Middle frontal gyrus (tissue), 1 donor: Measurements from ENCODE around the gene KRTAP12-3.
"Not testable (repeated sequence)": the region's sequence is repeated elsewhere in the genome, so short reads cannot be mapped to it uniquely, and the experiment has no call there.

Experiments used
- DNase-seq: peaks from one replicate; pipeline ENCODE4 v3.0.0-alpha.2; 2015; ENCODE audit warnings: low spot score; ENCODE audit errors: extremely low spot score

Gene KRTAP12-3, protein sequence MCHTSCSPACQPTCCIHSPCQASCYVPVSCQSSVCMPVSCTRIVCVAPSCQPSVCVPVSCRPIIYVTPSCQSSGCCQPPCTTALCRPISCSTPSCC

DNA sequence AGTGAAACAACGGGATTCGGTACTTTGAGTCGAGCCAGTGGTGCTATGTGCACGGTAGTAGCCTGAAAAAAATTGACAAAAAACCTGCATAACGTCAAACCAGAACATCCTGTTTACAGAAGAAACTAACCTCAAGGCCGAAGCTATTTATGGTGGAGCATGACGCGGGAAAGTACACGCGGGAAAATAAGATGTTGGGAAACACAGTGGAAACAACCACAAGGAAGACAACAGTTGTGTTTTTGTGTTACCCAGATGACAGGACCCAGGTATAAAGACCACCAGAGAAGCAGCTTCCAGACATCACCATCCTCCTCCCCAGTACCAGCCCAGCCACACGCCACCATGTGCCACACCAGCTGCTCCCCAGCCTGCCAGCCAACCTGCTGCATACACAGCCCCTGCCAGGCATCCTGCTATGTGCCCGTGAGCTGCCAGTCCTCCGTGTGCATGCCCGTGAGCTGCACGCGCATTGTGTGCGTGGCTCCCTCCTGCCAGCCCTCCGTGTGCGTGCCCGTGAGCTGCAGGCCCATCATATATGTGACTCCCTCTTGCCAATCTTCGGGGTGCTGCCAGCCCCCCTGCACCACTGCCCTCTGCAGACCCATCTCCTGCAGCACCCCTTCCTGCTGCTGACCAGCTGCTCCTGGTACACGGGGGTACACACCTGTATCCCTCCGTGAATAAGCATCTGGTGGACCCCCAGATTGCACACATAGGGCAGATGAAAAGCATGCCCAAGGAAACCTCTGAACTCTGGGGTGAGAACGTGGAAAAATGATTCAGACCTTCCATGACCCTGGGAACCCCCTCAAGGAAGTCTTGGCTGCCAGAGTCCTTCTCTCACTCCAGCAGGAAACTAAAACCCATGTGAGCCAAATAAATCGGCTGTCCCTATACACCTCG, at the start of gene KRTAP12-3:
TSS of gene KRTAP12-3 (plus strand) at position 298 of the 906 bp plus-strand sequence. CDS start at position 346, 48 bp downstream.
- no peak for DNase-seq

DNA sequence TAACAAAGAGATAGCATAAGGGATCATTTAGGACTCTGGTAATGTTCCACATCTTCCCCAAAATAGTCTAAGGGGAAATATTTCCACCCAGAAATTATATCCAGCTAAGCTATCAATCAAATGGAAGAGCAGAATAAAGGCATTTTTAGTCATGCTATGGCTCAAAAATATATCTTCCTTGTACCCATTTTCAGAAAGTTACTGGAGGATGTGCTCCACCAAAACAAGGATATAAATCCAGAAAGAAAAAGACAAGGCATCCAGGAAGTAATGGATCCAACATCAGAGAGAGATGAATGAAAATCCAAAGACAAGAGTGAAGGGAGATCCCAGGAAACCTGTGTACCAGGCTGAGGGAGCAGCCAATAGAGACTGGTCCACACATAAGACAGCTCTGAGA, 48.5 kb upstream of the KRTAP12-3 start:
- DNase-seq = no peak

DNA sequence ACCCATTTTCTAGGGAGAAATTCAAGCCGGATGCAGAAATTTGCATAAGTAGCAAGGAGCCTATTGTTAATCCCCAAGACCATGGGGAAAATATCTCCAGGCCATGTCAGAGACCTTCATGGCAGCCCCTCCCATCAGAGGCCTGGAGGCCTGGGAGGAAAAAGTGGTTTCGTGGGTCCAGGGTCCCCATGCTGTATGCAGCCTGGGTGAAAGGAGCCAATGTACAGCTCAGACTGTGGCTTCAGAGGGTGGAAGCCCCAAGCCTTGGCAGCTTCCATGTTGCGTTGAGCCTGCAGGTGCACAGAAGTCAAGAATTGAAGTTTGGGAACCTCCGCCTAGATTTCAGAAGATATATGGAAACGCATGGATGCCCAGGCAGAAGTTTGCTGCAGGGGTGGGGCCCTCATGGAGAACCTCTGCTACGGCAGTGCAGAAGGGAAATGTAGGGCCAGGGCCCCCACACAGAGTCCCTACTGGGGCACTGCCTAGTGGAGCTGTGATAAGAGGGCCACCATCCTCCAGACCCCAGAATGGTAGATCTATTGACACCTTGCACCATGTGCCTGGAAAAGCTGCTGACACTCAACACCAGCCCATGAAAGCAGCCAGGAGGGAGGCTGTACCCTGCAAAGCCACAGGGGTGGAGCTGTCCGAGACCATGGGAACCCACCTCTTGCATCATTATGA, 47.4 kb upstream of the KRTAP12-3 start:
- DNase-seq = not testable (repeated sequence)

DNA sequence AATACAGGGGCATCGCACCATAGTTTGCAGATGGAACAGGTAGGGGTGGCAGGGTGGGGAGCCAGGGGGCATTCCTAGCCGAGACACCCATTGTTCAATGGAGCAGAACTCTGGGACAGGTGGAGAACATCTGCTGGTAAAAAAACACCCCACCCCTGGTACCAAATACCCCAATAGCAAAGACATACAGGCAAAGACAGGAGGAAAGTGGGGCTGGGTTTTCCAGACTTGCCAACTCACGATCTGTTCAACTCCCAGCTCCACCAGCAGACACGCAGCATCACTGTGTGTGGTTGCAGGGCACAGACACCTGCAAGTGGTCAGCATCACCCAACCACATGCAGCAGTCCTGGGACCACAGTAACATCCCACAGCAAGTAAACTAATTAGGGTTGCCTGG, 46.2 kb upstream of the KRTAP12-3 start:
- DNase-seq = no peak

DNA sequence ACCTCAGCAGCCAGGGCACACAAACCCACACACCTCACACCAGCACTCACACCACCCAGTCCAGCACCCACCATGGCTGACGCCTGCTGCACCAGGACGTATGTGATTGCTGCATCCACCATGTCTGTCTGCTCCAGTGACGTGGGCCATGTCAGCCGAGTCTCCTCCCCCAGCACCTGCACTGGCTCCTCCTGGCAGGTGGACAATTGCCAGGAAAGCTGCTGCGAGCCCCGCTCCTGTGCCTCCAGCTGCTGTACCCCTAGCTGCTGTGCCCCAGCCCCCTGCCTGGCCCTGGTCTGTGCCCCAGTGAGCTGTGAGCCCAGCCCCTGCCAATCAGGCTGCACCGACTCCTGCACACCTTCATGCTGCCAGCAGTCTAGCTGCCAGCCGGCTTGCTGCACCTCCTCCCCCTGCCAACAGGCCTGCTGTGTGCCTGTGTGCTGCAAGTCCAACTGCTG, 45.7 kb upstream of the KRTAP12-3 start, which contains the start of gene KRTAP10-8:
TSS of gene KRTAP10-8 (plus strand) at position 51 of the 458 bp plus-strand sequence. CDS start at position 73, 22 bp downstream.
- no peak for DNase-seq

DNA sequence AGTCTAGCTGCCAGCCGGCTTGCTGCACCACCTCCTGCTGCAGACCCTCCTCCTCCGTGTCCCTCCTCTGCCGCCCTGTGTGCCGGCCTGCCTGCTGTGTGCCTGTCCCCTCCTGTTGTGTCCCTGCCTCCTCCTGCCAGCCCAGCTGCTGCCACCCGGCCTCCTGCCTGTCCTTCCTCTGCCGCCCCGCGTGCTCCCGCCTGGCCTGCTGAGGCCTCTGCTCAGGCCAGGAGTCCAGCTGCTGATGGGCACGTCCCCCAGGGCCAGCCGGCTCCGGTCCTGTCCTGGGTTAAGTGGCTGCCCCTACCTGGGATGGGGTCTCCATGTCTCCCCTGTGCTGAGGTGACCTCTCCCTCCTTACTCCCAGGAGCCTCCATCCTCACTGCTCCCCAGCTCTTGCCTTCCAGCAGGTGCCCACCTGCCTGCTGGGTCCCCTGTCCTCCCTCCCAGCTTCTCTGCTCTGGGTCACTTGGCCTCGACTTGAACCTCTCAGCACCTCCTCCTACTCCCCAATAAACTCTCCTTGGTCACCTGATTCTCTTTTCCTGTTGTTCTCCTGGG, 45.0 kb upstream of the KRTAP12-3 start:
- no peak for DNase-seq

DNA sequence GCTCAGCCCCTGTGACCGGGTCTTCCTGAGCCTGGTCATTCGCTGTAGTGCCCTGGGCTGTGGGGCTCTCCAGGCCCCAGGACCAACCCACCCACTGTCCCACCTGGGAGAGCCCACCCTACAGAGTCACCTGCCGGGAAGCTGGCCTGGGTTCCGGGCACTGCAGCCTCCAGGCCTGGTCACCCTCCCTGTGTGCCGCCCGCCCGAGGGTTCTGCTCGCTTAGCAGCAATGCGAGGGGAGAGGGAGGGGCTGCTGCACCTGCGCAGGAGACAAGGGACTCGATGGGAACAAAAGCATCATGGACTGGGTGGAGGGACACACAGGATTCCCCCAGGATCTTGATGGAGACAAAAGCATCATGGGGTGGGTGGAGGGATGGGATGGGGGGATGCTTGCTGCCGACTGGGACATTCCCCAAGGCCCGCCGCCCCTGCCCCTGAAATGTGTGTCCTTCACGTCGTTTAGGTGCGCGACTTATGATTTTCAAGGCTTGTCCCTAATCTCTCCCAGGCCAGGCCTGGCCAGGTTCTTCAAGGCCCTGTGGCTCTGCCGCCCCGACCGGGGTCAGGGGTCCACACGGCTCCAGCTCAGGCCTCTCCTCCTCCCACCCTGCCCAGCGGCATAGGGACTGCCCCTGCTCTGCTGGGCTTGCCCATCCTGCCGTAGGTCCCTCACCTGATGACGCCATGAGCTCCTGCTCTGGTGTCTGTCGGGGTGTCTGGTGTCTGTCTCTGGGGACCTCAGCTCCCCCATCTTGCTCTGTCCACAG, 44.2 kb upstream of the KRTAP12-3 start:
- no peak for DNase-seq

DNA sequence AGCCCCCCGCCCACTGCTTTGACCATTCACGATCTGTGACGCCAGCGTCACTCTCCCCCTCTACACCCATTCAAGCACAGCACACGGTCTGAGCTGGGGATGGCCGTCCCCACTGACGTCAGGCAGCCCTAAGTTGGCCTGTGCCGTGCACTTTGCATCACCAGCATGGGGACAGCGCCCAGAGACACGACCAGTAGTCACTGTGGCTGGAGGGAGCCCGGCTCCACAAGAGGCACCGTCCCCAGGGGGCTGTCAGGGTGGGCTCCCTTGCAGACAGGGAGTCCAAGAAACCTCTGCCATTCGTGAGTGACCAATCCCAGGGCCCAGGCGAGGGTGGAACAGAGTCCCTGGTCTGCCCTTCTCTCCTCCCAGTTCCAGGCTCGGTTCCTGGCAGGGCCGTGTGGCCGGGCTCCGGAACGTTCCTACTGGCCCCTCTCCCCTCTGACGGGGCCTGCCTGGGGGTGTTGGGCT, 43.5 kb upstream of the KRTAP12-3 start:
- DNase-seq = no peak

DNA sequence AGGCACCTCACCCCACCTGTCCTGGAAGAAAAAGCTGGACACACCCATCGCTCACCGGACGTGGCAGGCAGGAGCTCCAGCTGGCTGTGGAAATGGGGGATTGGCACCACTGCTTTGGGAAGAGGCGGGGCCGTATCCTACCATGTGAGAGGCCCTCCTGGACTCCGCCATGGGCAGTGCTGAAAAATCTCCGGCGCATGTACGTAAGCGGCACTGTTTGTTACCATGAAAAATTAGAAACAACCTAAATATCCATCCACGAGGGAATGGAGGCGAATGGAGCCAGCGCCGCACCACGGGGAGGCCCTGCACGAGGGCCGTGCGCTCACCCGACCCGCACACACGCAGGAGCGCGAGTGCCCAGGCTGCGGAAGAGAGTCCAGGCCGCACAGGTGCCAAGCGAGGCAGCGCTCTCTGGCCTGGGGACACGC, 42.8 kb upstream of the KRTAP12-3 start:
- no peak for DNase-seq

DNA sequence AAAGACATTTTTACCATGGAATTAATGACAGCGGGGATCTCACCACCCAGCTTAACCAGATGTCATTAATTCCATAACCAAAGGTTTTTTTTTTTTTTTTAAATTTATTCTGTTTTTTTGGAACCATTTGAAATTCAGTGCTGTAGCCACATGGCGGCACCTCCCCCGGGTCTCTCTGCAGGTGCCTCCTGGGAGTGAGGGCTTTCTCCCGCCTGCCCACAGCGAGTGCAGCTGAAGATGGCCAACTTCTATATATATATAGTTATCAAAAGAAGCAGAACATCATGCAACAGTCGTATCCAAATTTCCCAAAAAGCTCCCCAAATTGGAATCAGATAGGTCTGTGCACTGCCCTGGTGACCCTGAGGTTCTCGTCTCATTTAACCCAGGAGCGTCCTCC, 42.3 kb upstream of the KRTAP12-3 start:
- no peak for DNase-seq

DNA sequence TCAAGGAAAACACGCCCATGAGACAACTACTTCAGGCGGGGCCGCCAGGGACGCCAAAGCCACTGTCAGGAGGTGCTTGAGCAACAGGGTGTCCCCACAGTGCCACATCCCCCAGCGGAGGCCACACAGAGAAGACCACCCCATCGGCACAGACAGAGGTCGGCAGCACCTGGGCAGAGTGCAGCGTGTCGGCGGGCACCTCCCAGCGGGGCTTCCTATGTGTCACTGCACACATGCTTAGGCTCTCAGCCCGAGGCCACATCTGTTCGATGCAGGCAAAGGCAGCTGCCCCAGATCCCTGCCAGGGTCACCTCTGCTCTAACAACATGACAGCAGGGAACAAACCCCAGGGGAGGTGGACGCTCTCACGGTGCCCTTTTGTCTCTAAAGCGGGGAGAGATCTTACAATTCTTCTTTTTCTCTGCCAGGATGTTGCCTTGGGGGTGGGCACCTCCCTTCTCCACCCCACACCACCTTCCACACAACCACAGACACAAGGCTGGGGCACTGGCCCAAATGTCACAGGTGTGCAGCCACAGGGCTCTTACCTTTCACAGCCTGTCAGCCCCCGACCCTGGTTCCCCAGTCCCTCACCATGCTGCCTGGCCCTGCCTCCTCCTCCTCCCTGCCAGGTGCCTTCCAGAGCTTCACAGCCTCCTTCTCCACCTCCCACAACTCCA, 41.7 kb upstream of the KRTAP12-3 start:
- DNase-seq = no peak

DNA sequence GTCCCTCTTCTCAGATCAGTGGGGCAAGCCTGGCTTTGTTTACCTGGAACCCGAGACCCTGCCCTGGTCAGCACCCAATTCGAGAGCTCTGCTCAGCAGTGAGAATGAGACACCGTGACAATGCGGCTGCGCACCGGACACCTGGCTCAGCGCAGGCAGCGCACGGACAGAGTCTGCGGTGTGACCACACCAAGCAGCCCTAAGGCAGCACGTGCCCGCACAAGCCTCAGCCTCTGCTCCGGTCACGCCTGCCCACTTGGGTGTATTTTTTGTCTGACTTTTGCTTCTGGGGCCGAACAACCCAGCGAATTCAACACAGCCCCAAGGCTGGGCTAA, 41.2 kb upstream of the KRTAP12-3 start:
- DNase-seq = no peak

DNA sequence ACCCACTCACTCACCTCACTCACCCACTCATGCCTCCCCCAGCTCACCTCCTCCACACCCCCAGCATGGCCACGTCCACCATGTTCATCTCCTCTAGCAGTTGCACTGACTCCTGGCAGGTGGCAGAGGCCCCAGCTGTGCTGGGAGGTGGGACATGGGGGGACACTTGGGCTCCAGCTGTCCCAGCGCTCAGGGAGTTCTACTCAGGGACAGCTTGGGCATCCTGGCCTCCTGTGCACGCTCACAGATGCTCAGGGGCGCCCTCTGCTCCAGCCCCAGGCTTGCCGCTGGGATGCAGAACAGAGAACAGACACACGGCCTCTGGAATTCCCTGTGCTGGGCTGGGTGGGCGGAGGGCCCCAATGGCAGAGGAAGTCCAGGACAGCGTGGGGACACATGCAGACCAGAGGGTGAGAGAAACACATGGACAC, 40.6 kb upstream of the KRTAP12-3 start:
- no peak for DNase-seq

DNA sequence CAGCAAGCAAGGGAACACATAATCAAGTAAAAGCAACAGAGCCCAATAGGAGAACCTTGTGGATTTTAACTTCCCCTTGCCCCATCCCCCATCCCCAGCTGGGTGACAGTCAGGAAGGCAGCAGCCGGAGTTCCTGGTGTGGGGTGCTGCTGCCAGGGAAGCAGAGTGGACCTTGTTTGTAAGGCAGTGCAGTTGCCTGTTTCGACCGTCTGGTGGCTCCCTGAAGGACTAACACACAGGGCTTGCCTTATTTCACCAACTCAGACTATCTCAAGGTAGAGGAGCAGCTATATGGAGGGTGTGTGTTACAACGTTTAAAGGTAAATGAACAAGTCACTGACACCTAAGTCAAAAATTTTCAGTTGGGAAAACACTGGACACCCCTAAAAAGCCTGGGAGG, 39.2 kb upstream of the KRTAP12-3 start:
- DNase-seq = no peak

DNA sequence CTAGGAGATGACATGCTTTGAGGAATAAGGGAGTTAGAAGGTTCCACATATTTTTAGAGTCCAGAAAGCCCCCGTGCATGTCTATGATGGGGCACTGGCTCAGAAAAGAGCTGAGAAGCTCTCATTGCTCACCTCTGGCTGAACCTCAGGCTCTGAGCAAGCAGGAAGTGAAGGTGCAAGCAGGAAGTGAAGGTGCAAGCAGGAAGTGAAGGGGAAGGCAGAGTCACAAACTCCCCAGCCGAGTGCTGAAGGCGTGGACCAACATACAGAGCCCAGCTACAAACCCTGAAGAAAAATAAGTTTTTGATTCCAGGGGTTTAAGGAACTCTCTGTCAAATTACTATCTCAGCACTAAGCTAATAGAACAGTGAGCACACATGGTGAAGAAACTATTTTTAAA, 38.8 kb upstream of the KRTAP12-3 start:
- DNase-seq = no peak

DNA sequence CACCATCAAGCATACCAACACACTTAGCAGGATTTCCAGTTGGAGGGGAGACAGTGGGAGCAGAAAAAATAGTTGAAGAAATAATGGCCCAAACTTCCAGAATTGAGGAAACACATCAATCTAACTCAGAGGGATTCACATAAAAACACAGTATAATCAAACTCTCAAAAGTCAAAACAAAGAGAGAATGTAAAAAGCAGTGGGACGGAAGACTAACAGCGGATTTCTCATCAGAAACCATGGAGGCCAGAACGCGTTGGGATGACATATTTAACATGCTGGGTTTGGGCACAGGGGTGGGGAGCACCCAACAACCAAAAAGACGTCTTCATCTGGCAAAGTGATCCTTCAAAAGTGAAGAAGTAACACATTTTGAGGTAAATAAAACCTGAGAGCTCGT, 37.8 kb upstream of the KRTAP12-3 start:
- no peak for DNase-seq

DNA sequence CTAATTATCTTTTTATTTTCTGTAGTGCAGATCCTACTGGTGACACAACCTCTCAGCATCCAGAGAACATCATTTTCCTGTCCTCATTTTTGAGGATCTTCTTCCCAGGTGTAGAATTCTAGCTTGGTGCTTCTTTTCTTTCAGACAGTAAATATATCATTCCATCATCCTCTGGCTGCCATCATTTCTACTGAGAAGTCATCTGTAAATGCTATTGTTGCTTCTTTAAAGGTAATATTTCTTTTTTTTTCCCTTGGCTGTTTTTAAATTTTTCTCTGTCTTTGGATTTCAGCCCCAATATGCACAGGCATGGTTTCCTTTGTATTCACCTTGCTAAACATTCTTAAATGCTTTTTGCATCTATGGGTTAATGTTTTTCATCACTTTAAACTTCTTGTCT, 34.2 kb upstream of the KRTAP12-3 start:
- no peak for DNase-seq

DNA sequence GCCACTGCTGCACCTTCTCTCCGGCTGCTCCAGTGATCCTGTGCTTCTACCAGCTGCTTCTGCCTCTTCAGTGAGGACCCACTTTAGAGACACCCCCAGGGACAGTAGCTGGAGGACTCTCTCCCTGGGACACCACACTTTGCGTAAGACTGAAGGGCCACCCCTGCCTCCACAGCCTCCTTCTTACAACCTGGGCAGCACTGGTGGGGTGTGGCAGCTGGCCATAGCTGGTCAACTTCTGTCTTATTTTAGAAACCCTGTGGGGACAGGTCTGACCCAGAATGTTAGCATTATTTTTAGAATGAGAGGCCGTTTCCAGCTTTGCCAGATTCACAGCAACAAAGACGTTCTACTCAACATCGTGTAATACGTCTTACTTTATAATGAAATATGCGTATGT, 32.0 kb upstream of the KRTAP12-3 start:
- DNase-seq = no peak

DNA sequence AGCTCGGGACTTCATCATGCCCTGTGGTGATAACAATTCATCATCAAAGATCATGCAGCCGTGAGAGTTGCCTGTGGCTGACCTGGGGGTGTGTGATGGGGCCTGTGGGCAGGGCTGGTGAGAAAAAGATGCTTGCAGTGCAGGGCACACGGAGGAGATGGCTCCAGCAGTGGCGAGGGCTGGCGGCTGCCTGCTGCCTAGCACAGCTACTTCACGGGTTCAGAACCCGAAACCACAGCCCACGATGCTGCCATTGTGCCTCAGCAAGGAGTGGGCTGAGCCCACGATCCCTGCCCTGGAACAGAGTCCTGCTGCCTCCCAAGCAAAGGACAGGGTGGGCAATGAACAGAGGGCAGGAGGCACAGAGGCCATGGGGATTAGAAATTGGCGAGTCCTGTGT, 31.5 kb upstream of the KRTAP12-3 start:
- no peak for DNase-seq

DNA sequence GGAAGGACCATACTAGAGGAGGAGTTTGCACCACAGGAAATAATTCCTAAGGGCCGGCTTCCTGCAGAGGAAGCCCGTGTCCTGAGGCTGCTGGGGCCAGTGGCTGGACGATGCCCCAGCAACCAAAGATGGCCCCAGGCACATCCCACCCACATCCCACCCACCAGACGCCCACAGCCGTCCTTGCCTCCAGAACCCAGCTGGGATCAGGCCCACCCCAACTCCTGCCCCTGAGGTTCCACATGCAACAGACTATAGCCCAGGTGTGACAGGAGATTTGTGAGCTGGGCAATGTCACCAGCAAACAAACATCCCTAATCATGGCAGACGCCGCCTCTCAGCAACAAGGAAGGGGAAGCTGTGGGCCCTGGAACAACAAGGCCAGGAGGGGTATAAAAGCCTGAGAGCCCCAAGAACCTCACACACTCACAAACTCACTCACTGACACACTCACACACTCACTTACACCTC, 31.0 kb upstream of the KRTAP12-3 start, which contains the start of gene KRTAP10-9:
TSS of gene KRTAP10-9 (plus strand) at position 421 of the 471 bp plus-strand sequence. CDS start 79 bp downstream, outside the sequence.
- DNase-seq = no peak
